SK-N-SH treated with all-trans-retinoic acid at 6 μM for 48 hours (cell line): Measurements from ENCODE around the gene PLOD2.

ENCODE experiments used
- ATAC-seq: fragments of 200-7000 bp; cut with Tn5 transposase; 3 replicates; pipeline ENCODE4 v1.9.1; 2020; ENCODE audit warnings: mild to moderate bottlenecking, moderate library complexity
- ARNTL ChIP-seq: fragments of 450-650 bp; formaldehyde crosslinking; IDR thresholded peaks from 2 replicates; pipeline ENCODE4 v1.5.0; 2020; ENCODE audit warnings: low read depth, mild to moderate bottlenecking, moderate library complexity, borderline replicate concordance
- BACH2 ChIP-seq: fragments of 250-450 bp; sonication (Bioruptor Pico); IDR thresholded peaks from 2 replicates; pipeline ENCODE4 v1.9.0; 2021; ENCODE audit warnings: mild to moderate bottlenecking, borderline replicate concordance
- CSDC2 ChIP-seq: fragments of 250-450 bp; sonication (Bioruptor Pico); IDR thresholded peaks from 2 replicates; pipeline ENCODE4 v1.5.0; 2020; ENCODE audit warnings: mild to moderate bottlenecking, moderate library complexity
- ESRRG ChIP-seq: fragments of 250-450 bp; sonication (Bioruptor Pico); IDR thresholded peaks from 2 replicates; pipeline ENCODE4 v1.6.1; 2021; ENCODE audit warnings: mild to moderate bottlenecking
- GLIS3 ChIP-seq: fragments of 250-450 bp; sonication (Bioruptor Pico); IDR thresholded peaks from 2 replicates; pipeline ENCODE4 v1.5.0; 2020; ENCODE audit warnings: mild to moderate bottlenecking, moderate library complexity
- ISL1 ChIP-seq: fragments of 250-450 bp; sonication (Bioruptor Pico); IDR thresholded peaks from 2 replicates; pipeline ENCODE4 v2.1.2; 2022; ENCODE audit warnings: mild to moderate bottlenecking, moderate library complexity
- OSR1 ChIP-seq: fragments of 250-450 bp; sonication (Bioruptor Pico); IDR thresholded peaks from 2 replicates; pipeline ENCODE4 v1.8.0; 2022; ENCODE audit warnings: moderate library complexity, mild to moderate bottlenecking, inconsistent platforms
- PPARA ChIP-seq: fragments of 250-450 bp; sonication (Bioruptor Pico); IDR thresholded peaks from 2 replicates; pipeline ENCODE4 v1.5.0; 2020; ENCODE audit warnings: mild to moderate bottlenecking, borderline replicate concordance
- RARB ChIP-seq: fragments of 250-450 bp; sonication (Bioruptor Pico); IDR thresholded peaks from 2 replicates; pipeline ENCODE4 v1.8.0; 2021; ENCODE audit warnings: mild to moderate bottlenecking, moderate library complexity
- SNAI2 ChIP-seq: fragments of 250-450 bp; sonication (Bioruptor Pico); IDR thresholded peaks from 2 replicates; pipeline ENCODE4 v1.5.0; 2020; ENCODE audit warnings: mild to moderate bottlenecking, moderate library complexity
- TCF4 ChIP-seq: fragments of 250-450 bp; sonication (Bioruptor Pico); IDR thresholded peaks from 2 replicates; pipeline ENCODE4 v1.8.0; 2021; ENCODE audit warnings: mild to moderate bottlenecking, moderate library complexity, borderline replicate concordance
- TOX ChIP-seq: fragments of 250-450 bp; sonication (Bioruptor Pico); IDR thresholded peaks from 2 replicates; pipeline ENCODE4 v1.8.0; 2021; ENCODE audit warnings: mild to moderate bottlenecking, moderate library complexity, borderline replicate concordance
- ZC3H10 ChIP-seq: fragments of 250-450 bp; sonication (Bioruptor Pico); IDR thresholded peaks from 2 replicates; pipeline ENCODE4 v1.5.1; 2021; ENCODE audit warnings: mild to moderate bottlenecking, moderate library complexity
- ZFP3 ChIP-seq: fragments of 250-450 bp; sonication (Bioruptor Pico); IDR thresholded peaks from 2 replicates; pipeline ENCODE4 v1.5.0; 2020; ENCODE audit warnings: mild to moderate bottlenecking, moderate library complexity
- ZFP30 ChIP-seq: fragments of 450-650 bp; formaldehyde crosslinking; IDR thresholded peaks from 2 replicates; pipeline ENCODE4 v1.5.0; 2022; ENCODE audit warnings: mild to moderate bottlenecking, moderate library complexity
- ZNF565 ChIP-seq: fragments of 450-650 bp; formaldehyde crosslinking; conservative IDR thresholded peaks from 2 replicates; pipeline ENCODE4 v1.5.0; 2020; ENCODE audit warnings: low read depth, mild to moderate bottlenecking, moderate library complexity
- ZNF70 ChIP-seq: fragments of 450-650 bp; formaldehyde crosslinking; IDR thresholded peaks from 2 replicates; pipeline ENCODE4 v1.5.0; 2020; ENCODE audit warnings: mild to moderate bottlenecking, moderate library complexity
- ZNF8 ChIP-seq: fragments of 450-650 bp; formaldehyde crosslinking; IDR thresholded peaks from 2 replicates; pipeline ENCODE4 v1.5.0; 2020; ENCODE audit warnings: mild to moderate bottlenecking, moderate library complexity
- TF ChIP-seq, protein P1 (sequence below): fragments of 250-450 bp; sonication (Bioruptor Pico); IDR thresholded peaks from 2 replicates; pipeline ENCODE4 v1.5.1; 2020; ENCODE audit warnings: low read depth, mild to moderate bottlenecking, moderate library complexity
- TF ChIP-seq, protein P2 (sequence below): fragments of 250-450 bp; sonication (Bioruptor Pico); IDR thresholded peaks from 2 replicates; pipeline ENCODE4 v1.8.0; 2021; ENCODE audit warnings: low read depth, mild to moderate bottlenecking, moderate library complexity, borderline replicate concordance
- TF ChIP-seq, protein P3 (sequence below): fragments of 250-450 bp; sonication (Bioruptor Pico); IDR thresholded peaks from 2 replicates; pipeline ENCODE4 v1.5.0; 2020; ENCODE audit warnings: mild to moderate bottlenecking, moderate library complexity
- TF ChIP-seq, protein P4 (sequence below): fragments of 250-450 bp; sonication (Bioruptor Pico); IDR thresholded peaks from 2 replicates; pipeline ENCODE4 v1.8.0; 2020; ENCODE audit warnings: mild to moderate bottlenecking, moderate library complexity, borderline replicate concordance

PLOD2 gene

DNA sequence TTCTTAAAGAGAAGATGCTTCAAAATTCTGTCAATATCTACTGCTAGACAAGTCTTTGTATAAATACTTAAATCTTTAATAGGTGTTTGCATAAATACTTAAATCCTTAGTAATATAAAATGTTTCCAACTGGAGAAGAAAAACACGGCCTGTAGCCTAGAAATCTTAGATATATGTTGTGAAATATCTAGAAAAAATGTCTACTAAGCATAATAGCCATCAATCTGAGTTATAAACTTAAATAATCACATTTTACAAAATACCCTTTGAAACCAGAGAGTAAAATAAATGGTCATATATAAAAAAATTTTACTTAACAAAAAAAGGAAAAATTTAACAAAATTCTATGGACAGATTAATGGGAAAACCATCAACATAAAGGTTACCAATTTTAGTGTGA lies 73.9 kb downstream of the PLOD2 start (continued):
- TF ChIP-seq, protein P1, sequence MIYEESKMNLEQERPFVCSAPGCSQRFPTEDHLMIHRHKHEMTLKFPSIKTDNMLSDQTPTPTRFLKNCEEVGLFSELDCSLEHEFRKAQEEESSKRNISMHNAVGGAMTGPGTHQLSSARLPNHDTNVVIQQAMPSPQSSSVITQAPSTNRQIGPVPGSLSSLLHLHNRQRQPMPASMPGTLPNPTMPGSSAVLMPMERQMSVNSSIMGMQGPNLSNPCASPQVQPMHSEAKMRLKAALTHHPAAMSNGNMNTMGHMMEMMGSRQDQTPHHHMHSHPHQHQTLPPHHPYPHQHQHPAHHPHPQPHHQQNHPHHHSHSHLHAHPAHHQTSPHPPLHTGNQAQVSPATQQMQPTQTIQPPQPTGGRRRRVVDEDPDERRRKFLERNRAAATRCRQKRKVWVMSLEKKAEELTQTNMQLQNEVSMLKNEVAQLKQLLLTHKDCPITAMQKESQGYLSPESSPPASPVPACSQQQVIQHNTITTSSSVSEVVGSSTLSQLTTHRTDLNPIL (CRISPR knock-in tag), result no peak
- TF ChIP-seq, all 23 proteins: peak for 0

DNA sequence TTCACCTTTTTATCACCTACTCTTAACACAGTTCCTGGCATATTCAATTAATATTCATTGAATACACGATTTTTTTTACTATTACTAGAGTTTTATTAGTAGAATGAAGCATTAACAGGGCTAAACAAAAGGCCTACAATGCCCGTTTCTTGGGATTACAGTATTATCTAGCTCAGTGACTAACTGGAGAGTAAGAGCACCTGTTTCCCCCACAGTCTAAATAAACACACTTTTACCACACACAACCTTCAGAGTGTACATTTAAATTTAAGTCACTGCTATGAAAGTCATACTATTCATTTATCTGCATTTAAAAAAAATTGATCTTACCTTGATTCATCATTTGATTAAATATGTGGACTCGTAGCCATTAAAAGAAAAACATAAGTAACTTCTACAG lies 74.8 kb downstream of the PLOD2 start:
- no peak for TF ChIP-seq PPARA
- TF ChIP-seq TCF4, result no peak
- TF ChIP-seq ZNF8 (CRISPR knock-in tag), result no peak
- TF ChIP-seq GLIS3 (CRISPR knock-in tag), result no peak
- TF ChIP-seq ISL1 (CRISPR knock-in tag), result no peak
- TF ChIP-seq ZFP3 (CRISPR knock-in tag), result no peak
- ATAC-seq, result no peak

DNA sequence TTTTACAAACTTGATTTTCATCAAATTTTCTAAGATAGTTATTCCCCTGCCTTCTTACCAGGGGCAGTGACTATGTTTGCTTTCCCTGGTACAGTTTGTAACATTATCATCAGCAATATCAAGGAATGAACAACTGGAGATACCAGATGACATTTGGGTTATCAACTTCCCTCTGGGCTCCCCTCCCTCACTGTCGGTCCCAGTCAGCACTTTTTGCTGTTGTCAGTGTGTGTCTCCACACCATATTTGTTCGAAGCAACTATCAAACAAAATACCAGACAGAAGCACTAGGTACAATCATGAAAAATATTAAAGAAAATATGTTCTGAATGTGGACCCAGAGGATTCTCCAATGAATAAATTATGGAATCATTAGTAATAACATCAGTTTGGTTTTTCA lies 75.3 kb downstream of the PLOD2 start:
- no peak for ATAC-seq
- TF ChIP-seq ARNTL (CRISPR knock-in tag) (no peak), ZNF70 (CRISPR knock-in tag) (no peak), ISL1 (CRISPR knock-in tag) (no peak), ZC3H10 (CRISPR knock-in tag) (no peak), BACH2 (CRISPR knock-in tag) (no peak), PPARA (no peak), ZNF8 (CRISPR knock-in tag) (no peak), OSR1 (CRISPR knock-in tag) (no peak), CSDC2 (CRISPR knock-in tag) (no peak), TOX (CRISPR knock-in tag) (no peak), ESRRG (no peak), RARB (CRISPR knock-in tag) (no peak), SNAI2 (CRISPR knock-in tag) (no peak), ZNF565 (CRISPR knock-in tag) (no peak)
- TF ChIP-seq, protein P2, sequence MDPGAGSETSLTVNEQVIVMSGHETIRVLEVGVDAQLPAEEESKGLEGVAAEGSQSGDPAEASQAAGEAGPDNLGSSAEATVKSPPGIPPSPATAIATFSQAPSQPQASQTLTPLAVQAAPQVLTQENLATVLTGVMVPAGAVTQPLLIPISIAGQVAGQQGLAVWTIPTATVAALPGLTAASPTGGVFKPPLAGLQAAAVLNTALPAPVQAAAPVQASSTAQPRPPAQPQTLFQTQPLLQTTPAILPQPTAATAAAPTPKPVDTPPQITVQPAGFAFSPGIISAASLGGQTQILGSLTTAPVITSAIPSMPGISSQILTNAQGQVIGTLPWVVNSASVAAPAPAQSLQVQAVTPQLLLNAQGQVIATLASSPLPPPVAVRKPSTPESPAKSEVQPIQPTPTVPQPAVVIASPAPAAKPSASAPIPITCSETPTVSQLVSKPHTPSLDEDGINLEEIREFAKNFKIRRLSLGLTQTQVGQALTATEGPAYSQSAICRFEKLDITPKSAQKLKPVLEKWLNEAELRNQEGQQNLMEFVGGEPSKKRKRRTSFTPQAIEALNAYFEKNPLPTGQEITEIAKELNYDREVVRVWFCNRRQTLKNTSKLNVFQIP, result no peak
- TF ChIP-seq, protein P3, sequence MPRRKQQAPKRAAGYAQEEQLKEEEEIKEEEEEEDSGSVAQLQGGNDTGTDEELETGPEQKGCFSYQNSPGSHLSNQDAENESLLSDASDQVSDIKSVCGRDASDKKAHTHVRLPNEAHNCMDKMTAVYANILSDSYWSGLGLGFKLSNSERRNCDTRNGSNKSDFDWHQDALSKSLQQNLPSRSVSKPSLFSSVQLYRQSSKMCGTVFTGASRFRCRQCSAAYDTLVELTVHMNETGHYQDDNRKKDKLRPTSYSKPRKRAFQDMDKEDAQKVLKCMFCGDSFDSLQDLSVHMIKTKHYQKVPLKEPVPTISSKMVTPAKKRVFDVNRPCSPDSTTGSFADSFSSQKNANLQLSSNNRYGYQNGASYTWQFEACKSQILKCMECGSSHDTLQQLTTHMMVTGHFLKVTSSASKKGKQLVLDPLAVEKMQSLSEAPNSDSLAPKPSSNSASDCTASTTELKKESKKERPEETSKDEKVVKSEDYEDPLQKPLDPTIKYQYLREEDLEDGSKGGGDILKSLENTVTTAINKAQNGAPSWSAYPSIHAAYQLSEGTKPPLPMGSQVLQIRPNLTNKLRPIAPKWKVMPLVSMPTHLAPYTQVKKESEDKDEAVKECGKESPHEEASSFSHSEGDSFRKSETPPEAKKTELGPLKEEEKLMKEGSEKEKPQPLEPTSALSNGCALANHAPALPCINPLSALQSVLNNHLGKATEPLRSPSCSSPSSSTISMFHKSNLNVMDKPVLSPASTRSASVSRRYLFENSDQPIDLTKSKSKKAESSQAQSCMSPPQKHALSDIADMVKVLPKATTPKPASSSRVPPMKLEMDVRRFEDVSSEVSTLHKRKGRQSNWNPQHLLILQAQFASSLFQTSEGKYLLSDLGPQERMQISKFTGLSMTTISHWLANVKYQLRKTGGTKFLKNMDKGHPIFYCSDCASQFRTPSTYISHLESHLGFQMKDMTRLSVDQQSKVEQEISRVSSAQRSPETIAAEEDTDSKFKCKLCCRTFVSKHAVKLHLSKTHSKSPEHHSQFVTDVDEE (CRISPR knock-in tag), result no peak
- TF ChIP-seq, protein P4, sequence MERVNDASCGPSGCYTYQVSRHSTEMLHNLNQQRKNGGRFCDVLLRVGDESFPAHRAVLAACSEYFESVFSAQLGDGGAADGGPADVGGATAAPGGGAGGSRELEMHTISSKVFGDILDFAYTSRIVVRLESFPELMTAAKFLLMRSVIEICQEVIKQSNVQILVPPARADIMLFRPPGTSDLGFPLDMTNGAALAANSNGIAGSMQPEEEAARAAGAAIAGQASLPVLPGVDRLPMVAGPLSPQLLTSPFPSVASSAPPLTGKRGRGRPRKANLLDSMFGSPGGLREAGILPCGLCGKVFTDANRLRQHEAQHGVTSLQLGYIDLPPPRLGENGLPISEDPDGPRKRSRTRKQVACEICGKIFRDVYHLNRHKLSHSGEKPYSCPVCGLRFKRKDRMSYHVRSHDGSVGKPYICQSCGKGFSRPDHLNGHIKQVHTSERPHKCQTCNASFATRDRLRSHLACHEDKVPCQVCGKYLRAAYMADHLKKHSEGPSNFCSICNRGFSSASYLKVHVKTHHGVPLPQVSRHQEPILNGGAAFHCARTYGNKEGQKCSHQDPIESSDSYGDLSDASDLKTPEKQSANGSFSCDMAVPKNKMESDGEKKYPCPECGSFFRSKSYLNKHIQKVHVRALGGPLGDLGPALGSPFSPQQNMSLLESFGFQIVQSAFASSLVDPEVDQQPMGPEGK (CRISPR knock-in tag), result no peak

DNA sequence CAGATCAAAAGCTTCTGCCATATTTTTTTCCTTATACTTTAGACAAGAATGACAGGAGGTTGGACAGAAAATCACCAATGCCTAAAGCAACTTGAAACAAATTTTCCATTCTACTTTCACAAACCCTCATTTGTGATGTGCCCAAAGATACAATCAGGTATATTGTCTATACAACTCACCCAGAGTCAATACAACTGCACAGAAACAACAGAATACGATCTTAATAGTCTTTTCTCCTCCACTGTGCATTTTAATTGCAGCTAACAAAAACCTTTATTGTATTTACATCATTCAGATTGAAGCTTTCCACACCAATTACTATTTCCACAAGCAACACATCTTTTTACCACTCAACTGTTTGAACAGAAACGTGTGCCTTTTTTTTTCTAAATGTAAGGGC lies 80.4 kb downstream of the PLOD2 start:
- ATAC-seq, result no peak
- no peak for TF ChIP-seq ZFP30 (CRISPR knock-in tag)
- TF ChIP-seq OSR1 (CRISPR knock-in tag), result no peak
- TF ChIP-seq TCF4, result no peak
- TF ChIP-seq GLIS3 (CRISPR knock-in tag), result no peak
- TF ChIP-seq, protein P1 (CRISPR knock-in tag), result no peak
- TF ChIP-seq, protein P4 (CRISPR knock-in tag), result no peak
- no peak for TF ChIP-seq RARB (CRISPR knock-in tag)
- TF ChIP-seq SNAI2 (CRISPR knock-in tag), result no peak
- TF ChIP-seq, protein P2, result no peak
- TF ChIP-seq CSDC2 (CRISPR knock-in tag), result no peak
- TF ChIP-seq ZC3H10 (CRISPR knock-in tag), result no peak
